ENCODE measurements around the gene ABCD1.
"Not testable (repeated sequence)": the region's sequence is repeated elsewhere in the genome, so short reads cannot be mapped to it uniquely, and the experiment has no call there.

GRCh38 chrX:153742796-153743467 is 18.3 kb downstream of the ABCD1 start:
- TF ChIP-seq CTCF, EZH2 (IDR thresholded peaks at IDR 0.05): not testable (repeated sequence)

Measured in neural progenitor cell (in vitro differentiated cells).